GOT3 (cell line): ENCODE results near the gene NAA25.

Experiments used
- DNase-seq: peaks from one replicate; lab custom pipeline; 2025; ENCODE audit warnings: mixed read lengths; lab: John Stamatoyannopoulos, UW

NAA25 gene

GRCh38 chr12:112108202-112109079 is at the start of gene NAA25:
Gene NAA25 (minus strand): TSS chr12:112108783. CDS start chr12:112108773, 10 bp downstream.
- DNase-seq, result peak; percentile 49

- DNase-seq, result no peak
These were observed 45.3 kb upstream of the NAA25 start for GRCh38 chr12:112153893-112154219.

- no peak for DNase-seq
These were observed 44.8 kb upstream of the NAA25 start for GRCh38 chr12:112153181-112153892.

GRCh38 chr12:112151766-112152541 is 43.4 kb upstream of the NAA25 start:
- DNase-seq, result no peak

GRCh38 chr12:112149596-112149995 is 41.0 kb upstream of the NAA25 start:
- no peak for DNase-seq

GRCh38 chr12:112148031-112148513 is 39.5 kb upstream of the NAA25 start:
- DNase-seq, result no peak

GRCh38 chr12:112146123-112146522 is 37.5 kb upstream of the NAA25 start:
- DNase-seq, result no peak

GRCh38 chr12:112140728-112141127 is 32.1 kb upstream of the NAA25 start:
- DNase-seq, result no peak

GRCh38 chr12:112134731-112135130 is 26.1 kb upstream of the NAA25 start:
- DNase-seq, result no peak

GRCh38 chr12:112133418-112133817 is 24.8 kb upstream of the NAA25 start:
- no peak for DNase-seq

GRCh38 chr12:112131686-112132085 is 23.1 kb upstream of the NAA25 start:
- DNase-seq, result no peak

- DNase-seq, result no peak
These were observed 21.9 kb upstream of the NAA25 start for GRCh38 chr12:112130441-112130998.

GRCh38 chr12:112126911-112127310 is 18.3 kb upstream of the NAA25 start:
- no peak for DNase-seq

GRCh38 chr12:112126000-112126438 is 17.4 kb upstream of the NAA25 start:
- DNase-seq, result no peak

- DNase-seq, result peak; percentile 90
These were observed 16.8 kb upstream of the NAA25 start, which contains the start of gene TRAFD1 for GRCh38 chr12:112125250-112125999. Gene TRAFD1 (plus strand): TSS chr12:112125560. CDS start chr12:112130523, 4,963 bp downstream.

GRCh38 chr12:112124918-112125249 is 16.3 kb upstream of the NAA25 start:
- DNase-seq, result no peak

- DNase-seq, result no peak
These were observed 14.5 kb upstream of the NAA25 start for GRCh38 chr12:112122823-112123690.

GRCh38 chr12:112121780-112122565 is 13.4 kb upstream of the NAA25 start:
- DNase-seq, result peak; percentile 22

- no peak for DNase-seq
These were observed 9.1 kb upstream of the NAA25 start for GRCh38 chr12:112117685-112118084.
